CD4-positive, CD25-positive, alpha-beta regulatory T cell (primary cell): ENCODE data around the gene TMEFF2. TPM values are rescaled to one million over a fixed set of nuclear protein-coding genes. Genes with fewer than 3 reads are reported as not detected.

ENCODE experiments used
- ATAC-seq, 2 donors: fragments of 150-1000 bp; cut with Tn5 transposase; one replicate each; pipeline ENCODE4 v1.10.0; 2021; ENCODE audit warnings: low read depth in 2 of 2, moderate number of reproducible peaks in 2 of 2, moderate library complexity in 1 of 2
- DNase-seq, 3 donors: peaks; one replicate each; pipeline versions ENCODE4 v3.0.0 to v3.0.0-alpha.2; 2012 to 2022; ENCODE audit warnings: mixed read lengths in 1 of 3
- H3K27ac ChIP-seq: one replicate; pipeline ENCODE4 v1.7.0; 2013; ENCODE audit warnings: mild to moderate bottlenecking, low read length; ENCODE audit not compliant: insufficient read depth, poor library complexity, severe bottlenecking
- H3K27me3 ChIP-seq: one replicate; pipeline ENCODE4 v1.7.0; 2013; ENCODE audit warnings: low read length; ENCODE audit not compliant: control insufficient read depth, insufficient read depth
- H3K36me3 ChIP-seq: one replicate; pipeline ENCODE4 v1.7.0; 2013; ENCODE audit warnings: mild to moderate bottlenecking, low read length, moderate library complexity; ENCODE audit not compliant: control insufficient read depth, insufficient read depth
- H3K4me1 ChIP-seq: 2 replicates; pipeline ENCODE4 v1.7.0; 2013; ENCODE audit warnings: mild to moderate bottlenecking, low read length; ENCODE audit not compliant: insufficient read depth, control insufficient read depth, poor library complexity, severe bottlenecking
- H3K4me3 ChIP-seq: one replicate; pipeline ENCODE4 v1.7.0; 2013; ENCODE audit warnings: low read depth, mild to moderate bottlenecking, low read length, moderate library complexity
- H3K9me3 ChIP-seq, 2 experiments: 1 replicate in 1 of 2; 2 replicates in 1 of 2; pipeline ENCODE4 v1.7.0; 2013; ENCODE audit warnings: low read length in 2 of 2, mild to moderate bottlenecking in 1 of 2, moderate library complexity in 1 of 2; ENCODE audit not compliant: control insufficient read depth in 2 of 2
- H3K27ac Mint-ChIP-seq, 3 donors: one replicate each; pipeline ENCODE4 v1.8.0; 2020 to 2022; ENCODE audit warnings: mild to moderate bottlenecking in 3 of 3, mixed read lengths in 3 of 3, moderate library complexity in 2 of 3
- H3K27me3 Mint-ChIP-seq: one replicate; pipeline ENCODE4 v1.8.0; 2022; ENCODE audit warnings: mild to moderate bottlenecking, mixed read lengths
- H3K36me3 Mint-ChIP-seq: one replicate; pipeline ENCODE4 v1.8.0; 2020; ENCODE audit warnings: mixed read lengths
- H3K4me1 Mint-ChIP-seq, 4 donors: one replicate each; pipeline ENCODE4 v1.8.0; 2020 to 2022; ENCODE audit warnings: mixed read lengths in 4 of 4, mild to moderate bottlenecking in 1 of 4
- H3K4me3 Mint-ChIP-seq, 4 donors: one replicate each; pipeline ENCODE4 v1.8.0; 2020 to 2022; ENCODE audit warnings: mild to moderate bottlenecking in 4 of 4, mixed read lengths in 4 of 4, moderate library complexity in 3 of 4
- H3K9me3 Mint-ChIP-seq, 7 donors: one replicate each; pipeline ENCODE4 v1.8.0; 2020 to 2022; ENCODE audit warnings: mixed read lengths in 7 of 7, mild to moderate bottlenecking in 3 of 7, moderate library complexity in 2 of 7
- polyA plus RNA-seq, 4 donors: library from polyadenylated mRNA; unstranded; fragments of 300-500 nt; fragmentation: Illumina TruSeq; gene quantifications; one replicate each; pipeline ENCODE4 v1.2.3, GENCODE V29; 2021
- total RNA-seq: library from RNA; stranded (reverse); gene quantifications from one replicate; pipeline ENCODE4 v1.2.3, GENCODE V29; 2022

The TMEFF2 gene
- total and polyA plus RNA-seq, 5 donors from 2014 or later, result not detected

DNA sequence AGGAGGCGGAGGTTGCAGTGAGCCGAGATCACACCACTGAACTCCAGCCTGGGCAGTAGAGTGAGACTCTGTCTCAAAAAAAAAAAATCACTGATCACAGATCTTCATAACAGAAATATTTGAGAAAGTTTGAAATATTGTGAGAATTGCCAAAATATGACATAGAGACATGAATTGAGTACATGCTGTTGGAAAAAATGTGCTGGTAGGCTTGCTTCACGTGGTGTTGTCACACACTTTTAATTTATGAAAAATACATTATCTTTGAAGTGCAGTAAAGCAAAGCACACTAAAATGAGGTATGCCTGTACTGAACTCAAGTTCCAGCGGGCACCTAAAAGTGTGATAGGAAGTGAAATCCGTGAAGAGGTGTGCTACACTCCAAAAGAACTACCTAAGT lies 152.6 kb downstream of the TMEFF2 start:
- Histone ChIP-seq H3K36me3 (no peaks in the 10 kb centered on the region), H3K27ac (no peak overlapping the region), H3K4me1 (no peaks in the 10 kb centered on the region), H3K27me3 (no peaks in the 10 kb centered on the region), H3K9me3 (no peaks in the 10 kb centered on the region), H3K4me3 (no peak overlapping the region)
- Mint-ChIP-seq H3K4me1 (no peaks in the 10 kb centered on the region), H3K4me3 (no peak overlapping the region), H3K9me3 (peaks cover 0 to 3% (median 0%) of the 10 kb centered on the region in 7 donors), H3K27ac (peak overlapping the region in 1 of 3 donors; percentile 48), H3K36me3 (no peaks in the 10 kb centered on the region), H3K27me3 (no peaks in the 10 kb centered on the region)
- ATAC-seq, result no peak
- no peak for DNase-seq

DNA sequence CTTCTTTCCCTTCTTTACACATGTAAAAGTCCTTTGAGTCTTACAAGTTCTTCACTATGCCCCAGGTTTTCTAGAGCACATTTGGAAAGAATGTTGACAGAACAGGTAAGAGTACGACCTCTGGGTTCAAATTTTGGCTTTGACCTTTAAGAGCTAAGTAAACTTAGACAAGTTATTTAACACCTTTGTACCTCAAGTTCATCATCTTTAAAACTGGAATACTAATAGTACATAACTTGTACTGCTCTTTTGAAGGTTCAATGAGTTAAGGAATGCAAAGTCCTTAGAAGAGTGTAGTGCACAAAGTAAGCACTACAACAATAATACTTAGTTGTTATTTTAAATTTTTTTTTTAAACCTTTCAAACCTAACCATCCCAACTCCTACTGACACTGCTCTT lies 156.6 kb downstream of the TMEFF2 start:
- no peaks in the 10 kb centered on the region for H3K36me3 ChIP-seq
- Mint-ChIP-seq H3K4me3 (no peak overlapping the region), H3K4me1 (no peaks in the 10 kb centered on the region), H3K36me3 (no peaks in the 10 kb centered on the region), H3K27ac (no peak overlapping the region), H3K27me3 (no peaks in the 10 kb centered on the region), H3K9me3 (peaks cover 0 to 3% (median 0%) of the 10 kb centered on the region in 7 donors)
- ATAC-seq (no peak), DNase-seq (no peak)
- H3K27me3 ChIP-seq, result peaks cover 2% of the 10 kb centered on the region
- no peak overlapping the region for H3K27ac ChIP-seq
- no peaks in the 10 kb centered on the region for H3K9me3 ChIP-seq
- H3K4me1 ChIP-seq, result no peaks in the 10 kb centered on the region
- H3K4me3 ChIP-seq, result no peak overlapping the region

DNA sequence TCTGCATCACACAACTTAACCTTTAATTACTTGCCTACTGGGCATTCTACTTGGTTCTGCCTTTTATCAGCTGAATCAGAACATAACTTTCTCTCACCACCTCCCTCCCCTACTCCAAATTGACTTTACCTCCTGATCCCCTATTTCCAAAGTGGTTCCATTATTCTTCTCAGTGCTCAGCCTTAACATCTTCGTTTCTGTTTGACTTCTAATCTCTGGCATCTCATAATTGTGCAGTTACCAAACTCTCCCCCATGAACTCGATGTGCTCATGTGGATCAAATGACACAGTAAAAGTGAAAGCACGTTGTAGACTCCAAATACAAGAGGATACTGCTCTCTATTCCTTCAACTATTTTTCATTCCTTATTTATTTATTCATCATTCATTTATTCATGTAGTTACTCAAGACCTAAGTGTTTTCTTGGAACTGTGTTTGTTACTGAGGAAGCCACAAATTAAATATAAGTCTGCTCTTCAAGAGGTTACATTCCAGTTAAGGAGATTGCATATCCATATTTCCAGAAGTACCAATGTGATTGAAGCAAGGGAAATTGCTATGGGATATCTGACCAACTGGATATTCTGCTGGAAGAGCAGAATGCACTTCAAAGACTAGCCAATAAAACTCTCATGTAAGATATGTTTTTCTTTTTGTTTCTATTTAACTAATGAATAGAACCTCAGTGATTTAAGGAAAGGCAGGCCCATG lies 158.8 kb downstream of the TMEFF2 start:
- Histone ChIP-seq H3K27ac (no peak overlapping the region), H3K4me3 (no peak overlapping the region), H3K27me3 (peaks cover 2% of the 10 kb centered on the region), H3K36me3 (no peaks in the 10 kb centered on the region), H3K4me1 (no peaks in the 10 kb centered on the region), H3K9me3 (no peaks in the 10 kb centered on the region)
- Mint-ChIP-seq H3K9me3 (peaks cover 0 to 3% (median 0%) of the 10 kb centered on the region in 7 donors), H3K27me3 (no peaks in the 10 kb centered on the region), H3K4me3 (no peak overlapping the region), H3K27ac (no peak overlapping the region), H3K36me3 (no peaks in the 10 kb centered on the region), H3K4me1 (no peaks in the 10 kb centered on the region)
- ATAC-seq (no peak), DNase-seq (no peak)

DNA sequence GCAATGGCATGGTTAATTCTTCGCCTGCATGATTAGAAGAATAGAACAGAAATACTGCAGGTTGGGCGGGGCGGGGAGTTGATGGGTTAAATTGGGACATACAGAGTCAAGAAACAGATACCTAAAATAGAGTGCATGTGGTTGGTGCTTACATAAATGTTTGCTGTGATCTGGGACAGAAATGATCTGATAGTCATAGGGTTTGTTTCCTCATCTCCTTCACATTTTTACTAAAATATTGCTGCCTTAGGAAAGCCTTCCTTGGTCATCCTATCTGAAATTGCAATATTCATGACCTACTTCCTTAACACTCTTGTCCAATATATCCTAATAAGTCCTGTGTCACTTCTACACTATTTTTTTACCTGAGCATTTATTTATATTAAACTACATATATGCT lies 163.9 kb downstream of the TMEFF2 start:
- Histone ChIP-seq H3K4me3 (no peak overlapping the region), H3K27me3 (no peaks in the 10 kb centered on the region), H3K27ac (no peak overlapping the region), H3K36me3 (no peaks in the 10 kb centered on the region), H3K9me3 (no peaks in the 10 kb centered on the region), H3K4me1 (no peaks in the 10 kb centered on the region)
- ATAC-seq (no peak), DNase-seq (no peak)
- Mint-ChIP-seq H3K4me3 (no peak overlapping the region), H3K9me3 (peaks cover 0 to 7% (median 0%) of the 10 kb centered on the region in 7 donors), H3K27ac (no peak overlapping the region), H3K27me3 (no peaks in the 10 kb centered on the region), H3K4me1 (no peaks in the 10 kb centered on the region), H3K36me3 (no peaks in the 10 kb centered on the region)

DNA sequence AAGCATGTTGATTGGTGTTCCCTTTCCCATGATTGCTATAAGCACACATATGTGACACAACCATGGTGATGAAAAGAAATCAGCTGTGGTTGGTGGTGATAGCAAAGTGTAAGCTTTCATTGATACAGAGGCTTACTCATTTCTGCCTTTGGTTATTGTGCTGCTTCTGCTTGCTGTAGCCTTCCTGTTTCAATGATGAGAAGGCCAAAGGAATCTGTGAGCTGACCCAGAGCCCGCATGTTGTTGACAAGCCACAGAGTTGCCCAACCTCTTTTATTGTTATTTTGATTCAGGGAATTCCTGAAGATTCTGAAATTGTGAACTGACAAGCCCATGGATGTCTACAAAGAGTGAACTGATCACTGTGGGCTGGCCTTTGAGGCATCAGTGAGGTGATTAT lies 164.4 kb downstream of the TMEFF2 start:
- H3K4me1 Mint-ChIP-seq, result no peaks in the 10 kb centered on the region

GRCh38 chr2:192029089-192029488 lies 165.6 kb downstream of the TMEFF2 start:
- Mint-ChIP-seq H3K27me3 (no peaks in the 10 kb centered on the region), H3K36me3 (no peaks in the 10 kb centered on the region), H3K27ac (no peak overlapping the region), H3K4me3 (no peak overlapping the region), H3K4me1 (no peaks in the 10 kb centered on the region), H3K9me3 (peaks cover 0 to 7% (median 0%) of the 10 kb centered on the region in 7 donors)
- Histone ChIP-seq H3K4me1 (no peaks in the 10 kb centered on the region), H3K27me3 (peaks cover 2% of the 10 kb centered on the region), H3K4me3 (no peak overlapping the region), H3K9me3 (no peaks in the 10 kb centered on the region), H3K27ac (no peak overlapping the region), H3K36me3 (no peaks in the 10 kb centered on the region)
- DNase-seq (peak in 1 of 3 donors; percentile 29), ATAC-seq (no peak)

More for the DNA sequence above, 164.4 kb downstream of the TMEFF2 start:
- Histone ChIP-seq H3K4me1 (no peaks in the 10 kb centered on the region), H3K9me3 (no peaks in the 10 kb centered on the region), H3K27ac (no peak overlapping the region), H3K27me3 (no peaks in the 10 kb centered on the region), H3K4me3 (no peak overlapping the region), H3K36me3 (no peaks in the 10 kb centered on the region)
- ATAC-seq, result no peak
- peaks cover 0 to 7% (median 0%) of the 10 kb centered on the region in 7 donors for H3K9me3 Mint-ChIP-seq
- no peak overlapping the region for H3K4me3 Mint-ChIP-seq
- H3K27me3 Mint-ChIP-seq, result no peaks in the 10 kb centered on the region
- no peak overlapping the region for H3K27ac Mint-ChIP-seq
- DNase-seq, result no peak
- H3K36me3 Mint-ChIP-seq, result no peaks in the 10 kb centered on the region

- Histone ChIP-seq H3K4me3 (no peak overlapping the region), H3K36me3 (no peaks in the 10 kb centered on the region), H3K27ac (no peak overlapping the region), H3K4me1 (no peaks in the 10 kb centered on the region), H3K27me3 (peaks cover 2% of the 10 kb centered on the region), H3K9me3 (no peaks in the 10 kb centered on the region)
- no peaks in the 10 kb centered on the region for H3K4me1 Mint-ChIP-seq
- no peaks in the 10 kb centered on the region for H3K36me3 Mint-ChIP-seq
- peaks cover 0 to 7% (median 0%) of the 10 kb centered on the region in 7 donors for H3K9me3 Mint-ChIP-seq
- H3K4me3 Mint-ChIP-seq, result no peak overlapping the region
- ATAC-seq, result no peak
- no peaks in the 10 kb centered on the region for H3K27me3 Mint-ChIP-seq
- DNase-seq, result no peak
- H3K27ac Mint-ChIP-seq, result no peak overlapping the region
These were observed 168.0 kb downstream of the TMEFF2 start for GRCh38 chr2:192026825-192027120.

DNA sequence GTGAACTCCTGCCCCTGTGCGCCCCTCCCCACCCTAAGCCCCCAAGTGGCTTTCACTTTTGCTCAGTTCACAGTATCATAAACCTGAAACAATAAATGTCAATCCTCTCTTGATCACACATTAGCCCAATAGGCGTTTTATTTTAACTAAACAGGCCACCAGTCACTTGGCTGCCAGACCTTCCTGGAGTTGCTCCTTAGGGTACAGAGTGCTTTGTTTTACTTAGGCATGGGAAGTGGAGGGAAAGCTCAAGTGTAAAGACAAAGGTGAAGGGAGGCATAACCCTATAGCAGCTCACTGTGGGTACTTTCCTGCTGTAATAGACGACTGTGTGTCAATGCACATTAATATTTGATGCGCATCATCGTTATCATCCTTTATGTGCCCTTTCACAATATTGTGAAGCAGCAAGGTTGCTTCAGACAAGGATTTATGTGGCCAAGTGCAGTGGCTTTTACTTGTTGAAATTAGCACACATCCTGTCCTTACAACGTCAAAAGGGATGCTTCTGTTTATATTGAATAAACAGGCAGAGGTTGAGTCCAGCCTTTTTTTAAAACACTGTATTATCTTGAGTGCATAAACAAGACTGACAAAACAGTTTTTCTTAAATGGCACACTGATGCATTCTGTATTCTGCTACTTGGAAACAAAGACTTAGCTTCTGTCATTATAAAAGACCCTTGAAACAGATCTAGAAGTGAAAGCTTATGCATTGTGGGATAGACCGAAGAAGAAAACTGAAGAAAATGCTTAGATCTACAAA lies 168.5 kb downstream of the TMEFF2 start:
- H3K4me3 ChIP-seq, result no peak overlapping the region
- Mint-ChIP-seq H3K27ac (no peak overlapping the region), H3K9me3 (peaks cover 0 to 7% (median 0%) of the 10 kb centered on the region in 7 donors), H3K27me3 (peaks cover 4% of the 10 kb centered on the region), H3K36me3 (no peaks in the 10 kb centered on the region), H3K4me1 (no peaks in the 10 kb centered on the region), H3K4me3 (no peak overlapping the region)
- H3K36me3 ChIP-seq, result no peaks in the 10 kb centered on the region
- peaks cover 2% of the 10 kb centered on the region for H3K27me3 ChIP-seq
- no peaks in the 10 kb centered on the region for H3K9me3 ChIP-seq
- H3K27ac ChIP-seq, result no peak overlapping the region
- H3K4me1 ChIP-seq, result no peaks in the 10 kb centered on the region
- DNase-seq (no peak), ATAC-seq (no peak)
